HG03159 (cell line): ENCODE measurements around the gene PRR14L.
"Not testable (repeated sequence)": the region's sequence is repeated elsewhere in the genome, so short reads cannot be mapped to it uniquely, and the experiment has no call there.

Experiments used
- ATAC-seq: cut with Tn5 transposase; IDR thresholded peaks from one replicate; pipeline ENCODE4 v1.9.1; 2021; ENCODE audit warnings: mild to moderate bottlenecking, moderate library complexity; ENCODE audit not compliant: unreplicated experiment

PRR14L gene

GRCh38 chr22:31683181-31684105 is 66.5 kb downstream of the PRR14L start:
- no peak for ATAC-seq

GRCh38 chr22:31682751-31683150 is 67.2 kb downstream of the PRR14L start:
- no peak for ATAC-seq

GRCh38 chr22:31681349-31682345 is 68.3 kb downstream of the PRR14L start:
- ATAC-seq, result no peak

- ATAC-seq, result no peak
Measured at GRCh38 chr22:31680861-31681341, 69.0 kb downstream of the PRR14L start.

GRCh38 chr22:31678748-31679147 is 71.2 kb downstream of the PRR14L start:
- no peak for ATAC-seq

- peak; percentile 82 for ATAC-seq
Measured at GRCh38 chr22:31676700-31677099, 73.2 kb downstream of the PRR14L start.

GRCh38 chr22:31674219-31674618 is 75.7 kb downstream of the PRR14L start:
- ATAC-seq, result not testable (repeated sequence)

GRCh38 chr22:31668849-31669248 is 81.1 kb downstream of the PRR14L start:
- ATAC-seq, result not testable (repeated sequence)

GRCh38 chr22:31662668-31663037 is 87.3 kb downstream of the PRR14L start:
- no peak for ATAC-seq

GRCh38 chr22:31661851-31662667 is 87.9 kb downstream of the PRR14L start, which contains the start of gene PISD:
TSS of gene PISD (minus strand) at chr22:31662215. CDS start at chr22:31662208, 7 bp downstream.
- ATAC-seq, result peak; percentile 80

GRCh38 chr22:31660860-31661341 is 89.0 kb downstream of the PRR14L start:
- ATAC-seq, result not testable (repeated sequence)

GRCh38 chr22:31659246-31659645 is 90.7 kb downstream of the PRR14L start:
- no peak for ATAC-seq

- ATAC-seq, result no peak
Measured at GRCh38 chr22:31654408-31654807, 95.5 kb downstream of the PRR14L start.

- ATAC-seq, result no peak
Measured at GRCh38 chr22:31653944-31654343, 96.0 kb downstream of the PRR14L start.

GRCh38 chr22:31652911-31653684 is 96.8 kb downstream of the PRR14L start:
- ATAC-seq, result no peak

GRCh38 chr22:31652088-31652487 is 97.8 kb downstream of the PRR14L start:
- no peak for ATAC-seq

GRCh38 chr22:31651664-31652063 is 98.3 kb downstream of the PRR14L start:
- ATAC-seq, result no peak

- no peak for ATAC-seq
Measured at GRCh38 chr22:31650391-31650790, 99.5 kb downstream of the PRR14L start.
